LHCN-M2 (cell line): ENCODE data around the gene GOSR1. TPM values are rescaled to one million over a fixed set of nuclear protein-coding genes. Genes with fewer than 3 reads are reported as not detected.
"Not testable (repeated sequence)": the region's sequence is repeated elsewhere in the genome, so short reads cannot be mapped to it uniquely, and the experiment has no call there.

ENCODE experiments used
- DNase-seq: peaks from one replicate; pipeline ENCODE4 v3.0.0-alpha.2; 2012; ENCODE audit warnings: low read depth
- polyA plus RNA-seq: library from polyadenylated mRNA; unstranded; fragments of >200 nt; gene quantifications from one replicate; pipeline ENCODE4 v1.2.1, GENCODE V29; 2012; ENCODE audit warnings: missing spikeins
- total RNA-seq: library from RNA; depleted of rRNA; stranded (reverse); fragments of >200 nt; gene quantifications from 2 replicates; pipeline ENCODE4 v1.2.3, GENCODE V29; 2014; rRNA removed

The GOSR1 gene
- 19.2 and 30.5 TPM in 2 replicates for total RNA-seq
- 18.6 TPM for polyA plus RNA-seq

DNA sequence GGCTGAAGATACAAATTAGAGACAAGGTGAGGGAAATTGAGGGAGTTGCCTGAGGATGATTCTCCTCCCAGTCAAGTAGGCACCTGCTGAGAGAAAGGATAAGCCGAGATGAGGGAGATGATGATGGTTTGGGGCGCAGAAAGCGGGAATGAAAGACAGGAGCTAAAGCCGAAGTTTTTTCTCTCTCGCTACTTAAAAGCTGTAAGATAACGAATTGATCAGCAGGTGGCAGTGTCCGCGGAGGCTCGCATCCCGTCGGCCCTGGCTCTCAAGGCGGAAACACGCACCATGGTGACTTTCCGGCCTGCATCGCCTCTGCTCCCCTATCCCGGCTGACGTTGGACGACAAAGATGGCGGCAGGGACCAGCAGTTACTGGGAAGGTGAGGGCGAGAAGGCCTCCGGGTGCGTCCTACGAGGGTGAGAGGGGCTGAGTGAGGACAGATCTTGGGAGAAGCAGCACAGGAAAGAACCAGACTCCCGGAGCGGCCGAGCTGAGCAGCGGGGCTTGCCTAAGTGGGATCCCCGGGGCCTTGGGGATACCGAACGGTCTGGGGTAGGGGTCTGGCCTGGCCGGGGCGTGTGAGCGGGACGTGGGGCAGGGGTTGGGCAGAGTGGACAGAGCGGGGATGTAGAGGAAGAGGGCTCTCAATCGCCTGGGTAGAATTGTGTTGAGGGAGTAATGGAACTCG lies at the start of gene GOSR1:
Gene GOSR1 (plus strand): TSS at position 326 of the 691 bp plus-strand sequence. CDS start 26 bp downstream, at position 352.
- DNase-seq = peak; percentile 91

DNA sequence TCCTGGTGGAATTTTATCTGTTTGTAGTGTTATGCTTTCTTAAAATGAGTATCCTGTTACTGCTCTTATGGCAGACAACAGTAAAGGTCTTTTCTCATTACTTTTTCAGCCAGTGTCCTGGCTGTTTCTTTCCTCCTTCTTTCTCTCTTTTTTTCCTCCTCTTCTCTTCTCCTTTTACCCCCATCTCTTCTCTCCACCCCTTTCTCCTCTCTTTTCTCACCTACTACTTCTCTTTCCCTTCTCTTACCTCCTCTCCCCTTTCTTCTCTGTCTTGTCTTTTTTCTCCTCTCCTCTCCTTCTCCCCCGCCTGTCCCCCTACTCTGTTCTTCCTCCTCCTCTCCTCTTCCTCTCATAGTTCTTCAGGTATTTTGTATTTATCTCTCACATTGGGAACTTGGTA lies 49.6 kb upstream of the GOSR1 start:
- no peak for DNase-seq

DNA sequence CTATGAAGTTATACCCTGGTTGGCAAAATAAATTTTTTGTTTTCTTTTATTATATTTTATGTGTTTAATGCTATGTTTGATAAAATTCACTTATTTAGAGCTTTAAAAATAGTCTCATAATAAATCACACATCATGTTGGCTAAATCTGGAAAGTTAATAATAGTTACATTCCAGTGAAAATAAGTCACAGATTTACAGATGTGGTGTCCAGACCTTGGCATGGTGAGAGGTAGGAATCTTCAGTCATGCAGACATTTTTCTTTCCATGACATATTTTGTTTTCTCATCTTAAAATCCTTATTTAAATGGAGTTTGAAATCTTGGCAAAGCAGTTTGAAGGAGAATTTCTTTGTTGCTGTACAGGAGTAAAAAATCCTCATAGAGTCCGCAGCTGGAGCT lies 48.1 kb upstream of the GOSR1 start:
- DNase-seq = no peak

DNA sequence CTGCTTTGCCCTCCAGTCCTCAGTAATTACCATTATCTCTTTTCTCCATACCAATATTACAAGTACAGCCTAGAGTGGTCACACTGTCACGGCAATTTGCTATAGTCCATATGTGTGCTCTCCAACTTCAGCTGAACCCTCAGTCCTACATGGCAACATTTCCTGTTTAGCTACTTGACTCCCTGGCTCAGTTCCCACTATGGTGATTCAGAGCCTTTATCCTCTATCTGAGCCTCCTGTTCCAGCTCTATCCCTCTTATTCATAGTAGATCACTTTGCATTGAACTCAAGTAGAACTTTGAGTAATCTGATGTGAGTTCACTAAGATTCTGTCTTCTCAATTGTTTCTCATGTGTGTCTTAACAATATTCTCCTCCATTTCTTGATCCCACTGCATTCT lies 43.7 kb upstream of the GOSR1 start:
- DNase-seq = peak; percentile 88

DNA sequence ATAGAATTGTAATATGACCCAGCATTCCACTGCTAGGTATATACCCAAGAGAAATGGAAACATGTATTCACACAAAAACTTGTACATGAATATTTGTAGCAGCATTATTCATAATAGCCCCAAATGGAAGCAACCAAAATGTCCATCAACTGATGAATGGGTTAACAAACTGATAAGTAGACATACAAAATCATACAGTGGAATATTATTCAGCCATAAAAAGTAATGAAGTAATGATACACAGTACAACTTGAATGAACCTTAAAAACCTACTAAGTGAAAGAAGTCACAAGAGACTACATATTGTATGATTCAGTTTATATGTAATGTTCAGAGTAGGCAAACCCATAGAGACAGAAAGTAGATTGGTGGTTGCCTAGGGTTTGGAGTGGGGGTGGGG lies 40.5 kb upstream of the GOSR1 start:
- DNase-seq = no peak

DNA sequence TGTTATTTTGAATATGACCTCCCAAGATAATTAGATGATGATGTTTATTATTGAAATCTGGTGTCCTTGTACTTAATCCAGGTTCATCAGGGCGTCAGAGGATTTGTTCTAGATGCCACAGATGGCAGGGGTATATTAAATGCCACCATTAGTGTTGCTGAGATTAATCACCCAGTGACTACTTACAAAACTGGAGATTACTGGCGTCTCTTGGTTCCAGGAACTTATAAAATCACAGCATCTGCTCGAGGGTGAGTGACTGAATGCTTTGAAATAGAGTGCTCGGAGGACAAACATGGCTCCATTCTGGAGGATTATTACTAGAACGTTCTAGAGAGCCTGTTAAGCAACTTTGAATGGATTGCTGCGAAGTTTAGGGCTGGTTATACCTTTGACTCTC lies 33.5 kb upstream of the GOSR1 start:
- no peak for DNase-seq

DNA sequence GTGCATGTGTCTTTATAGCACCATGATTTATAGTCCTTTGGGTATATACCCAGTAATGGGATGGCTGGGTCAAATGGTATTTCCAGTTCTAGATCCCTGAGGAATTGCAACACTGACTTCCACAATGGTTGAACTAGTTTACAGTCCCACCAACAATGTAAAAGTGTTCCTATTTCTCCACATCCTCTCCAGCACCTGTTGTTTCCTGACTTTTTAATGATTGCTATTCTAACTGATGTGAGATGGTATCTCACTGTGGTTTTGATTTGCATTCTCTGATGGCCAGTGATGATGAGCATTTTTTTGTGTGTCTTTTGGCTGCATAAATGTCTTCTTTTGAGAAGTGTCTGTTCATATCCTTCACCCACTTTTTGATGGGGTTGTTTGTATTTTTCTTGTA lies 30.6 kb upstream of the GOSR1 start:
- DNase-seq = not testable (repeated sequence)

DNA sequence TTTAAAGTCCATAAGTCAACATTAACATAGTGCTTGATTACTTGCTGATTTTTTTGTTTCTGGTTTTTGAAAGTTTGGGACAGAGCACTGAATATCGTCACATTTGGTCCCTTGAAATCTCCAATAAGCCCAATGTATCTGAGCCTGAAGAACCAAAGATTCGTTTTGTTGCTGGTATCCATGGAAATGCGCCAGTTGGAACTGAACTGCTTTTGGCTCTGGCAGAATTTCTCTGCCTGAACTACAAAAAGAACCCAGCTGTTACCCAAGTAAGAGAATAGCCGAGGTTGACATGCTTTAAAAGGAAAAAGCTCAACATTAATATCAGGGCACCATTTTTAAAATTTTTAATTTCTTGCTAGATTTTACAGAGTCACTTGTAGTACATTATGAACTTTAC lies 27.7 kb upstream of the GOSR1 start:
- DNase-seq = peak; percentile 45

DNA sequence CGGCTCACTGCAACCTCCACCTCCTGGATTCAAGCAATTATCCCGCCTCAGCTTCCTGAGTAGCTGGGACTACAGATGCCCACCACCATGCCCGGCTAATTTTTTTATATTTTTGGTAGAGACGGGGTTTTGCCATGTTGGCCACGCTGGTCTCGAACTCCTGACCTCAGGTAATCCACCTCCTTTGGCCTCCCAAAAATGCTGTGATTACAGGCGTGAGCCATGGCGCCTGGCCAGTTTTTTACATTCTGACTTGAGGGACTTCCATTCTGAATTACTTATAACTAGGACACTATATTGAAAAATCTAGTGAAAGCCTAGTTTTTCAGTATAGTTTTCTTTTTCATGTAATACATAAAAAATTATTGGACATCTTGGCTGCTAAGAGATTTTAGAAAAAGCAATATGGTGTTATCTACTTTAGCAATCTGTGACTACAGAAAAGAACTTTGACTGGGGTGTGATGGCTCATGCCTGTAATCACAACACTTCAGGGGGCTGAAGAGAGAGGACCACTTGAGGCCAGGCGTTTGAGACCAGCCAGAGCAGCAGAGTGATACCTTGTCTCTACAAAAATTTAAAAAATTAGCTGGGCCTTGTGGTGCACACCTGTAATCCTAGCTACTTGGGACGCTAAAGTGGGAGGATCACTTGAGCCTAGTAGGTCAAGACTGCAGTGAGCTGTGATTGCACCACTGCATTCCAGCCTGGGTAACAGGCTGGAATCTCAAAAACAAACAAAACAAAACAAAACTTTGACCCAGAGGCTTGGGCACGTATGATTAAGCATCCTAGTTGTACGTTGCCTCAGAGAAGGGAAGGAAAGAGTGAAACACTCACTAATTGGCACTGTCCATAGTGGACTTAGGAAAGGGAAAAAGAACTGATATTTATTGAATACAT lies 26.8 kb upstream of the GOSR1 start:
- peak; percentile 35 for DNase-seq

DNA sequence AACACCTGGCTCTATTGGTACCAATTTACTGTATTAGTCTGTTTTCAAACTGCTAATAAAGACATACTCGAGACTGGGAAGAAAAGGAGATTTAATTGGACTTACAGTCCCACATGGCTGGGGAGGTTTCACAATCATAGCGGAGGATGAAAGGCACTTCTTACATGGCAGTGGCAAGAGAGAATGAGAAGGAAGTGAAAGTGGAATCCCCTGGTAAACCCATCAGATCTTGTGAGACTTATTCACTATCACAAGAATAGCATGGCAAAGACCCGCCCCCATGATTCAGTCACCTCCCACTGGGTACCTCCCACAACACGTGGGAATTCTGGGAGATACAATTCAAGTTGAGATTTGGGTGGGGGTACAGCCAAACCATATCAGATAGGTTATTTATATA lies 22.6 kb upstream of the GOSR1 start:
- no peak for DNase-seq

DNA sequence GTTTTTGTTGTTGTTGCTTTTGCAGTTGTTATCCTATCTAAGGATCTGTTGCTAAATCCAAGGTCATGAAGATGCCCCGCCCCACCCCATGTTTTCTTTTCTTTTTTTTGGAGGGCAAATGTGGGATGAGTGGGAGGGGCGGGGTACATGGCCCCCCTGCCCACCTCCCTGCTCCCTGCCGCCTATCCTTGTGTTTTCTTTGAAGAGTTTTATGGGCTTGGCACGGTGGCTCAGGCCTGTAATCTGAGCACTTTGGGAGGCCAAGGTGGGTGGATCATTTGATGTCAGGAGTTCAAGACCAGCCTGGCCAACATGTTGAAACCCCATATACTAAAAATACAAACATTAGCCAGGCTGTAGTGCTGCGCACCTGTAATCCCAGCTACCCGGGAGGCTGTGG lies 18.8 kb upstream of the GOSR1 start:
- no peak for DNase-seq

DNA sequence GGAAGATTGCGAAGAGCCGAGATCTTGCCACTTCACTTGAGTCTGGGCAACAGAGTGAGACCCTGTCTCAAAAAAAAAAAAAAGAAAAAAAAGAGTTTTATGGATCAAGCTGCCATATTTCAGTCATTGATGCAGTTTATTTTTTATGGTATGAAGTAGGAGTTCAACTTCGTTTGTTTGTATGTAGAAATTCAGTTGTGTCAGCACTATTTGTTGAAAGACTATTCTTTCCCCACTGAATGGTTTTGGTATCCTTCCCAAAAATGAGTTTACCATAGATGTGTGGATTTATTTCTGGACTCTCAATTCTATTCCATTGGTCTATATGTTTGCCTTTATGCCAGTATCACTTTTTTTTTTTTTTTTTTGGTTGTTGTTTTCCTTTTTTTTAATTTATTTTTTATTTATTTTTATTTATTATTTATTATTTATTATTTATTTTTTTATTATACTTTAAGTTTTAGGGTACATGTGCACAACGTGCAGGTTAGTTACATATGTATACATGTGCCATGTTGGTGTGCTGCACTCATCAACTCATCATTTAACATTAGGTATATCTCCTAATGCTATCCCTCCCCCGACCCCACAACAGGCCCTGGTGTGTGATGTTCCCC lies 18.3 kb upstream of the GOSR1 start:
- not testable (repeated sequence) for DNase-seq

DNA sequence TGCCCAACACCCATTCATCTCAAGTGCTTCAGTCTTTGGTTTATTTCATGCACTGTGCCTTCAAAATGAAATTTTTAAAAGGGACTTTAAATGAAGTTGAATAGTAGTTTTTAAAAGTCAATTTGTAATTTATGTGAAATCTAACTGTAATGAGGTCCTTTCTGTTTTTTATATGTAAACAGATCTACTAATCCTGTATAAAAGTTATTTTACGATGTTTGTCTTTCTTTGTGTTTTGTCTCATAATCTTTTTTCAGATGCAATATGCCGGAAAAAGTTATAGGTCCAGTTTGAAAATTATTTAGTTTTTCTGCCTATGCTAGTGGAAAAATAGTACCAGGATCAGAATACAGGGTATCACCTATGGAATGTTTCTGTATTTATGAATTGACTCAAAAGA lies 8.7 kb upstream of the GOSR1 start:
- DNase-seq = no peak

DNA sequence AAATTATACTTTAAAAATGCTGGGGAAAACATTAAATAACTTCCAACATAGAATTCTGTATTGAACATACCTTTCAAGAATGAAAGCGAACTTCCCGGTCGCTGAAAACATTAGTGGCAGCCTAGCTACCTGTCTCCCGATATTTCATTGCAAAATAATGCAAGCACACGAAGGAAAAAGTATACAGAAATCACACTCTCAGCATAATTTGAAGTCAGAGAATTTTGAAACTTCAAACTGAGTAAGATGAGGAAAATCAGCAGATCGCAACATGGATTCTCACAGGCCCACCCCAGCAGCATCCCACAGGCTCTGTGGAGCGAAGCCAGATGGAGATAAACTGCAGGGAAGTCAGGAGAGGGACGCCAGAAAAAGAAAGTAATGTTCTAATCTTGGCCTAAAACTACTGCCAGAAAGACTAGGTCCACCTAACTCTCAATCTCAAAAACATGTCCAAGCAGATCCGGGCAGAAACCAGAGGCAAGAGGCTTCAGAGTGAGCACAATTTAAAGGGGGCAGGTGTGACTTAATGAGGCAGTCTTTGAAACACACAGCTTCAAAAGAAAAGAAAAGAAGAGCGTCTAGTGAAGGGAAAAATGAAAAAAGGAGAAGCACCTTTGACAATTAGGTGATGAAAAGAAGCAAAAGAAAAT lies 4.8 kb upstream of the GOSR1 start:
- DNase-seq = no peak

DNA sequence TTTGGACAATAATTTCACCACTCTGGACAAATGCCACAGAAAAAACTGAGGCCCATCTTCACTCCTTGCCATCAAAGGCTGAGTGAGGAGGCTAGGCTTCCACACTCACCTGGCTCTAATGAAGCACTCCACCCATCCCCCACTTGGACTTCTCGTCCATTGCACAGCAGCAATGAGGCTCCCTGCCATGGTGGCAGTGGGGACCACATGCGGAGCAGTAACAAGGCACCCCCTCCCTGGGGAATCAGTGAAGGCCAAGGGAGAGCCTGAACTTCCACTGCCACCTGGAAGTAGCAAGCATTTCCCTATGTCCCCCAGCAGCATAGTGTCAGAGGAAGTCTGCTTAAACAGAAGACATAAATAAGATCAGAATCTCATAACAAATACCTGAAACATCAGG lies 2.0 kb upstream of the GOSR1 start:
- DNase-seq = no peak

DNA sequence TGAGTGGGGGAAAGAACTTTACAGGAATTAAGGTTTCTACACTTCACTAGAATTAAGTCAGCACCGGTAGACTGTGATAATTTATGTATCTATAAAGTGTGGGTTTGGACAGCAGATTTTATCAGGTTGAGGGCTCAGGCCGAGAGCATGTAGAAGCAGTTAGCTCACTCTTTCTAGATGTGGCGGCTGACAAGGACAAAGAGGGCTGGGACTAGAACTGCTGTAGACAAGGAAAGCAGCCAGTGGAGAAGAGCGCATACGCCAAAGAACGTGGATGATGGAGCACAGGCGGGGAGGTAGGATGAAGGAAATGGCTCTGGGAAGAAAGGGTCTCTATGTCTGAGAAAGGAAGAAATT lies 504 bp upstream of the GOSR1 start:
- DNase-seq = no peak

DNA sequence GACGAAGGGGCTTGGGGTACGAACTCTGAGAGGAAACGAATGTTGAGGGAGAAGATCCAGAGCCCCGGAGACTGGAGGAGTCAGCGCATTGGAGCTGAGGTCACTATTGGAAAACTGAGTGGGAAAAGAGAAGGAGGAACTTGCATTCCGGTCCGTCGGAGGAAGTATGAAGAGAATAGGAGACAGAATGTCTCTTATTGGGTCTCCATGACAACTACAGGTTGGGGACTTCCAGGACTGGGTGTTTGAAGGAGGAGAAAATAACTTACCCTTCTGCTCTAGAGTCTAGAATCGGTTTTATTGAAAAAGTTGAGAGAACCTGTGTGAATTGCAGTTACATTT lies 537 bp downstream of the GOSR1 start:
- DNase-seq = peak; percentile 21

DNA sequence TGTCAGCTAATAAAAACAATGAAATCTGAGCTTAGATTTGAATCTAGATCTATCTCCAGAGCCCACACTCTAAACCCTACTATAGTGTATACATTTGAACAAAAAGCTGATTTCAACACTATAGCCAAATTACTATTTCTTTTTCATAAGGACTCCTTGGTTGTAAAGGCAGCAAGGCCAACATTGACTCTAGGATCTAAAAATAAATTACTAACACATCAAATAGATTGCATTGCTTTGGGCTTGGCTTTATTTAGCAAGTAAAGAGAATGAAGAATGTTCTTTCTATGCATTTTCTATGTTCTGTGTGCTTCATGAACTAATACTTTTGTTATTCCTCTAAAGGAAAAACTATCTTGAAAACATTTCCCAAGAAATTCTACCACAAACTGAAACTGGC lies 5.3 kb downstream of the GOSR1 start:
- no peak for DNase-seq

DNA sequence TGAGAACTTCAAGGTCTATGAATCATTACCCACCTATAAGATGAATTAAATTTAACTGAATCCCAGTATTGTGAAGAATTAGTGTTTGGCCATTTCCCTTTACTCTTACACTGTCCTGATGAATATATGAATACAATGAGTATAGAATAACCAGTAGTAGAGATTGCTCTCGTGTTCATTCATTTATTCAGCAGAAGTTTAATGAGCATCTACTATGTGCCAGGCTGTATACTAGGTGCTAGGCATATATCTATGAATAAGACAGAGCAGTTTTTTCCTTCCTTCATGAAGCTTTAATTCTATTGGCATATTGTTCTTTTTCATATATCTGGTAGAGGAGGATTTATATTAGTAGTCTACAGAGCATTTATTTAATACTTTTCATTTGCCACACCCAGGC lies 6.0 kb downstream of the GOSR1 start:
- no peak for DNase-seq

DNA sequence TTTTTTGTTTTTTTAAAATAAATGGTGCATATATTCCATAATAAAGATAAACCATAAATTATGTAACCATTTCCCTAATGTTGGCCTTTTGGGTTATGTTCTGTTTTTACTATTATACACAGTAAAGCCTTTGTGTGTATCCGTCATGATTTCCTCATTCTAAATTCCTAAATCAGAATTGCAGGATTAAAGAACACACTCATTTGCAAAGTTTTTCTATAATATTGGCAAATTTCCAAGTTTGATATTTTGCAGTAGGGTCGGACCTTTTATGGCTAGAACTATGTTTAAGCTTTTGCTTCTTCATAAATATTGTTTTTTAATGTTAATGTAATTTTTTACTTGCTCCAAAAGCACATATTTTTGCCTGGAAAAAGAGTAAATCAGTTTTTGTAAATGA lies 16.6 kb downstream of the GOSR1 start:
- DNase-seq = no peak

DNA sequence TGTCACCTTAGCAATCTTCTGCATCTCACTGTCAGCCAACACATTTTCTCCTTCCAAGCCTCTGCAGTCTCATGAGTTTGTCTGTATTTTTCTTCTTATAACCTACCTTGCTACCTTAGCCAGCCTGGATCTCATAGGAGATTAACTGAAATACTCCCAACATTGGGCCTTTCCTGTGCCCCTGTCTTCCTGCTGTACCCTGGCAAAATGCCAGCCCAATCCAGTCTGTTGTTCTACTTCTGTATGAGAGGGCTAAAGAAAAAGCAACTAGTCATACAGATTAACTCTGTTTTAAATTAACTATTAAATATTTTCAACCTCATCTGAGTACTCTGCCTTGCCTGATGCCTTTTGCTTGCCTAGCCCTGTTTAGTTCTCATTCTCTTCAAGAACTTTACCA lies 18.4 kb downstream of the GOSR1 start:
- DNase-seq = no peak

DNA sequence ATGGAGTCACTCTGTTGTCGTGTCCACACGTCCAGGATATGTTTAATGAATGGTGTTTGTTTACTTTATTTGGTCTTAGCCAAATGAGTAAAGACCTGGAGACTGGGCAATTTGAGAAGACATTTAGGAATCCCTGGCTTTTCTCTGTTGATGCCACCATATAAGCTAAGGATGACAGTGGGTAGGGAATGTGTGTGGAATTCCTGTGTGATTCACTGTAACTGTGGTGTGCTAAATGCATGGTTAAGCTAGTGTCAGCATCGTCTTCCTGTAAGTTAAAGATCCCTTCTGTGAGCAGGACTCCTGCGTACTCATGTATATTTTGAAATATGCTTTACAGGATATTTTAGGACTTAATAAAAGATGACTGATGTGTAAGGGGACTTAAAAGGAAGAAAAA lies 26.4 kb downstream of the GOSR1 start:
- no peak for DNase-seq
